ENCODE data around the gene ANK3. TPM values are rescaled to one million over a fixed set of nuclear protein-coding genes. Genes with fewer than 3 reads are reported as not detected.

Gene ANK3
- total RNA-seq, 6 experiments from 2014 or later, result not detected

GRCh38 chr10:60420991-60421894, 31.6 kb upstream of the ANK3 start:
- DNase-seq, result no peak
- no peaks in the 10 kb centered on the region for H3K36me3 Mint-ChIP-seq (ENCODE audit: low read depth)
- no peak overlapping the region for H3K4me3 Mint-ChIP-seq
- H3K27me3 Mint-ChIP-seq (ENCODE audit: insufficient read depth), result no peaks in the 10 kb centered on the region; the same call in 1 of the 2 replicates
- H3K4me1 Mint-ChIP-seq (ENCODE audit: low read depth), result peaks cover 53% of the 10 kb centered on the region
- H3K9me3 Mint-ChIP-seq, result no peaks in the 10 kb centered on the region
- no peak overlapping the region for H3K27ac Mint-ChIP-seq
- no peak for TF ChIP-seq CTCF (IDR thresholded peaks at IDR 0.05)

DNA sequence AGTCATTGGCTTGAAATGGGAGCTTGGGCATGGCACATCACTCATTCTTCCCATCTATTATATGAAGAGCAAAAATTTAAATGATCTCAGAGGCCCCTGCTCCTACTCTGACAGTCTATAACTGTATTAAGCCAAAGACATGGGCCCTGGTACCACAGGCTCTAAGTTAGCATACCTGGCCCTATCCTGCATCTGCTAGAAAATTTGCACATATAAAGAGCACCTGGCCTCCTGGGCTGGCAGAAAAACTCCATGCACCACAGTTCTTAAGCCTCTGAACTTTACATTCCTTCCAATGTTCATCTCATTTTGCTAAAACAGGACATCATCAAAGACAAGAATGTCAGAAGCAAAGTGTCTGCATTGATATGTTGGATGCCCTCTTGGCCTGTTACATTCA, 29.6 kb upstream of the ANK3 start:
- TF ChIP-seq CTCF (IDR thresholded peaks at IDR 0.05), result no peak
- no peaks in the 10 kb centered on the region for H3K36me3 Mint-ChIP-seq (ENCODE audit: low read depth)
- H3K27ac Mint-ChIP-seq, result no peak overlapping the region
- peaks cover 53% of the 10 kb centered on the region for H3K4me1 Mint-ChIP-seq (ENCODE audit: low read depth)
- no peak overlapping the region for H3K4me3 Mint-ChIP-seq
- no peaks in the 10 kb centered on the region; the same call in 1 of the 2 replicates for H3K27me3 Mint-ChIP-seq (ENCODE audit: insufficient read depth)
- no peak for DNase-seq
- H3K9me3 Mint-ChIP-seq, result no peaks in the 10 kb centered on the region

DNA sequence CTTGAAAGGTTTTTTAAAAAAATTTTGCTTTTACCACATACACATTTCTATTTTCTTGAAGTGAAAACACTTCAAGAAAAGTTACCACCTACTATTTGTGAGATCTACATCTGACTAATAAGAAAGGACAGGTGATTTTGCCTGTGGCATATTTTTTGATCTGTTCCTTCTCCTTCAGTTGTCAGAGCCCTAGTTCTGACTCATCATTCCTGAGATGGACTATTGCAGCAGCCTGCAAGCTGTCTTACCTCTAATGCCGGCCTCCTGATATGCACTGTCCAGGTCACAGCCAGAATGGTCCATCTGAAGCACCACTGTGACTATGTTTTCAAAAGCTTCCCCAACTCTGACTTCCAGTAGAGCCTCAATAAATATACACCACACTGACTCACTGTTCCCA, 28.2 kb upstream of the ANK3 start:
- Mint-ChIP-seq H3K27ac (no peak overlapping the region), H3K4me1 (ENCODE audit: low read depth) (peaks cover 46% of the 10 kb centered on the region), H3K4me3 (no peak overlapping the region), H3K27me3 (ENCODE audit: insufficient read depth) (no peaks in the 10 kb centered on the region; the same call in 1 of the 2 replicates), H3K36me3 (ENCODE audit: low read depth) (no peaks in the 10 kb centered on the region), H3K9me3 (no peaks in the 10 kb centered on the region)
- DNase-seq, result no peak
- TF ChIP-seq CTCF (IDR thresholded peaks at IDR 0.05), result no peak

DNA sequence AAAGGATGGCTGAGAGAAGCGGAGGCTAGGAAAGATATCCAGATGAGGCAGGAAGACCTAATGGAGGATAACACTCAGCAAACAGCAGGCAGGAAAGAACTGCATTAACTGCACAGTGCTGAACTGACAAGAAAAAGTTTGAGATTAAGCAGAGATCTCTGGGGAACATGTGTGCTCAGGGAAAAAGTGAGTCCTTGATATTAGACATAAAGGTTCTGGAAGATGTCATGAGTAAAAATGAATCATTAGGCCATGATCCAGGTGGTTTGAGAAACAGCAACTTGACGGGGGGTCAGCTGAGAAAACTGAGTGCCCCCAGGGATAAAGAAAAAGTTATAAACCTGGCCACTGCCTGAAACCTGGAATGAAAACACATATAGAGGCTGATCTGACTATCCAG, 27.3 kb upstream of the ANK3 start:
- H3K36me3 Mint-ChIP-seq (ENCODE audit: low read depth), result no peaks in the 10 kb centered on the region
- no peaks in the 10 kb centered on the region for H3K9me3 Mint-ChIP-seq
- DNase-seq, result no peak
- H3K4me3 Mint-ChIP-seq, result no peak overlapping the region
- TF ChIP-seq CTCF (IDR thresholded peaks at IDR 0.05), result no peak
- H3K27ac Mint-ChIP-seq, result no peak overlapping the region
- no peaks in the 10 kb centered on the region; the same call in 1 of the 2 replicates for H3K27me3 Mint-ChIP-seq (ENCODE audit: insufficient read depth)
- H3K4me1 Mint-ChIP-seq (ENCODE audit: low read depth), result peaks cover 46% of the 10 kb centered on the region

GRCh38 chr10:60414877-60415585, 25.4 kb upstream of the ANK3 start:
- peak; percentile 94 for DNase-seq
- H3K36me3 Mint-ChIP-seq (ENCODE audit: low read depth), result no peaks in the 10 kb centered on the region
- H3K27ac Mint-ChIP-seq, result peak overlapping the region; percentile 88
- H3K9me3 Mint-ChIP-seq, result no peaks in the 10 kb centered on the region
- peak overlapping the region; percentile 86 for H3K4me3 Mint-ChIP-seq
- peaks cover 62% of the 10 kb centered on the region for H3K4me1 Mint-ChIP-seq (ENCODE audit: low read depth)
- TF ChIP-seq CTCF (IDR thresholded peaks at IDR 0.05), result no peak; the same call in 1 of the 2 replicates
- no peaks in the 10 kb centered on the region; the same call in 1 of the 2 replicates for H3K27me3 Mint-ChIP-seq (ENCODE audit: insufficient read depth)
